K562 (cell line): Measurements from ENCODE around the gene POFUT2. TPM values are rescaled to one million over a fixed set of nuclear protein-coding genes. Genes with fewer than 3 reads are reported as not detected.

Experiments used
- ATAC-seq: fragments of 200-7000 bp; cut with Tn5 transposase; 3 replicates; pipeline ENCODE4 v1.9.1; 2020; ENCODE audit warnings: moderate library complexity
- BruUV-seq: library from RNA; stranded (reverse); fragments of 400-500 nt; replicated peaks from 2 replicates; lab custom pipeline; 2021; lab: Mats Ljungman, UMichigan
- CTCF ChIA-PET: fragments of 300-600 bp; formaldehyde crosslinking; extraction: SDS; loops from one replicate; lab custom pipeline; 2021; ENCODE audit warnings: low intra/inter-chr PET ratio; lab: Yijun Ruan, JAX
- POLR2A ChIA-PET: fragments of 300-600, 350-650 bp; sonication (Branson Sonifier 250); formaldehyde crosslinking; extraction: SDS; loops from one replicate; lab custom pipeline; 2021; ENCODE audit warnings: antibody characterized with exemption, inconsistent platforms; lab: Yijun Ruan, JAX
- DNase-seq, 4 experiments: peaks; one replicate each; pipeline versions ENCODE4 v3.0.0 to v3.0.0-alpha.2; 2011 to 2018; ENCODE audit warnings: low spot score in 3 of 4, mixed read lengths in 3 of 4; ENCODE audit errors: extremely low read depth in 1 of 4
- FAIRE-seq: peaks from 2 replicates; lab custom pipeline; 2011; peaks lifted over from hg19 to GRCh38; lab: Jason Lieb, UNC
- H2AFZ ChIP-seq: 2 replicates; pipeline ENCODE4 v1.6.0; 2011; ENCODE audit warnings: low read depth, low read length, control low read depth, inconsistent platforms
- H3K27ac ChIP-seq: fragments of 200-600 bp; 3 replicates; pipeline ENCODE4 v1.8.0; 2011; ENCODE audit warnings: low read depth, mild to moderate bottlenecking, control low read depth, inconsistent platforms, low read length, moderate library complexity, mixed read lengths; ENCODE audit errors: extremely low read depth
- H3K27me3 ChIP-seq, 2 experiments: fragments of 300-600 bp in 1 of 2; 2 replicates in 1 of 2; 3 replicates in 1 of 2; pipeline versions ENCODE4 v1.6.0 to v1.8.0; 2011; ENCODE audit warnings: inconsistent platforms in 2 of 2, low read length in 2 of 2, mild to moderate bottlenecking in 1 of 2, mixed read lengths in 1 of 2, moderate library complexity in 1 of 2; ENCODE audit not compliant: control insufficient read depth in 2 of 2, insufficient read depth in 2 of 2
- H3K36me3 ChIP-seq: fragments of 300-600 bp; 3 replicates; pipeline ENCODE4 v1.8.0; 2011; ENCODE audit warnings: mild to moderate bottlenecking, low read length, inconsistent platforms; ENCODE audit not compliant: control insufficient read depth, insufficient read depth
- H3K4me1 ChIP-seq, 2 experiments: fragments of 200-600 bp in 1 of 2; replicated peaks in 1 of 2; 2 replicates in 1 of 2; 3 replicates in 1 of 2; pipeline versions ENCODE4 v1.5.1 to v1.8.0; 2011; ENCODE audit warnings: inconsistent platforms in 2 of 2, low read length in 2 of 2, mild to moderate bottlenecking in 1 of 2, mixed read lengths in 1 of 2, moderate library complexity in 1 of 2; ENCODE audit not compliant: control insufficient read depth in 2 of 2, insufficient read depth in 2 of 2
- H3K4me2 ChIP-seq: 2 replicates; pipeline ENCODE4 v1.6.1; 2011; ENCODE audit warnings: low read length, control low read depth, inconsistent platforms, mixed read lengths; ENCODE audit not compliant: insufficient read depth
- H3K4me3 ChIP-seq: fragments of 200-600 bp; sonication (generic), shearing (Covaris generic); 2 replicates; pipeline ENCODE4 v1.5.1; 2016; ENCODE audit warnings: control low read depth, inconsistent platforms
- H3K79me2 ChIP-seq: fragments of 200-600 bp; 3 replicates; pipeline ENCODE4 v1.8.0; 2011; ENCODE audit warnings: low read length, inconsistent platforms; ENCODE audit not compliant: control insufficient read depth, insufficient read depth
- H3K9ac ChIP-seq, 2 experiments: 2 replicates each; pipeline versions ENCODE4 v1.6.0 to v1.6.1; 2011; ENCODE audit warnings: low read depth in 2 of 2, low read length in 2 of 2, control low read depth in 1 of 2, inconsistent platforms in 1 of 2, mild to moderate bottlenecking in 1 of 2, mixed read lengths in 1 of 2; ENCODE audit not compliant: insufficient read depth in 1 of 2
- H3K9me1 ChIP-seq: one replicate; pipeline ENCODE4 v1.6.0; 2011; ENCODE audit warnings: inconsistent platforms, mild to moderate bottlenecking, low read length, moderate library complexity; ENCODE audit not compliant: control insufficient read depth, insufficient read depth
- H3K9me3 ChIP-seq: replicated peaks from 2 replicates; pipeline ENCODE4 v1.5.1; 2011; ENCODE audit warnings: low read depth, low read length, inconsistent platforms; ENCODE audit not compliant: control insufficient read depth, insufficient read depth
- H4K20me1 ChIP-seq: replicated peaks from 2 replicates; pipeline ENCODE4 v1.6.1; 2011; ENCODE audit warnings: low read length, inconsistent platforms, mixed read lengths; ENCODE audit not compliant: control insufficient read depth, insufficient read depth
- KLF13 ChIP-seq: fragments of 450-650 bp; IDR thresholded peaks from 2 replicates; pipeline ENCODE4 v1.6.1; 2016; ENCODE audit warnings: missing genetic modification characterization, low read depth, mild to moderate bottlenecking, missing compliant biosample characterization, moderate library complexity, borderline replicate concordance
- TARDBP ChIP-seq: fragments of 450-650 bp; IDR thresholded peaks from 2 replicates; pipeline ENCODE4 v1.6.1; 2016
- ZNF695 ChIP-seq: fragments of 450-650 bp; formaldehyde crosslinking; IDR thresholded peaks from 2 replicates; pipeline ENCODE4 v1.4.0; 2020; ENCODE audit warnings: mild to moderate bottlenecking, moderate library complexity
- WGBS: fragments of 100-300 bp; shearing (Covaris generic); methylation state at CpG from one replicate; pipeline ENCODE4 v1.1.6; 2016; ENCODE audit warnings: low coverage, mixed read lengths; ENCODE audit not compliant: insufficient coverage; ENCODE audit errors: missing lambda C conversion rate; 5-methylcytosine and 5-hydroxymethylcytosine counted together
- in situ Hi-C: fragments of 300-500 bp; cut with MboI; formaldehyde crosslinking; loops from 4 replicates; pipeline ENCODE4 v1.15.0; 2018; ENCODE audit warnings: inconsistent platforms, mixed read lengths
- intact Hi-C: fragments of 100-400 bp; cut with micrococcal nuclease; formaldehyde crosslinking; loops from 2 replicates; pipeline ENCODE4 v1.14.2; 2022
- polyA plus RNA-seq, 8 experiments: library from polyadenylated mRNA; depleted of rRNA in 4 of 8; stranded (reverse) in 5 of 8; unstranded in 3 of 8; fragments of >200 nt; fragmentation: Nextera tagmentation in 2 of 8; fragmentation: Illumina TruSeq in 1 of 8; extraction: Ambion mirVana in 2 of 8; extraction: Trizol in 1 of 8; gene quantifications; 2 replicates each; pipeline versions ENCODE4 v1.2.1 to v1.2.3, GENCODE V29; 2011 to 2014; ENCODE audit warnings: inconsistent platforms in 1 of 8, missing spikeins in 1 of 8
- total RNA-seq, 7 experiments: library from RNA; depleted of rRNA in 6 of 7; stranded (reverse); fragments of >200 nt in 6 of 7; fragmentation: Illumina TruSeq in 2 of 7; extraction: Trizol in 2 of 7; gene quantifications; 2 replicates each; pipeline versions ENCODE4 v1.2.1 to v1.2.3, GENCODE V29; 2011 to 2021; ENCODE audit warnings: low replicate concordance in 1 of 7
- TF ChIP-seq, protein P1 (sequence below): sonication (generic); formaldehyde crosslinking; IDR thresholded peaks from 2 replicates; pipeline ENCODE4 v1.8.0; 2023; ENCODE audit warnings: mild to moderate bottlenecking, missing genetic modification reagents

Gene POFUT2
- total and polyA plus RNA-seq, 9 of the 15 experiments (the other 6 are each of a cell fraction or from before 2014, with no cell fraction given) = 1.1 to 24.2 (median 11.0) TPM

DNA sequence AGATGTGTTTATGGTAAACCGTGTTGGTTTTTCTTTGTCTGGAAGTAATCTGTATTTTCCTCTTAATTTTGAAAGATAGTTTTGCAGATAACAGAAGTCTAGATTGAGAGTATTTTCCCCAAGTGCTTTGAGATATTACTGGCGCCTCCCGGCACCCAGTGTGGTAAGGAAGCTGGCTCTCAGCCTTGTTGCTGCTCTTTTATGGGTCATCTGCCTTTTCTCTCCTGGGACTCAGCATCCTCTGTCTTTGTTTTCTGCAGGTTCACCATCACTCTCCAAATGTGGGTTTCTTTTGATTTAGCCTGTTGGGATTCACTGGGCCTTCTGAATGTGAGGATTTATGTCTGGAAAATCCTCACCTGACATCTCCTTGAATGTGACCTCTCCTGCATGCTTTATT is 37.4 kb downstream of the POFUT2 start:
- FAIRE-seq (peak; percentile 15), DNase-seq (no peak), ATAC-seq (no peak)
- no TSS peak for BruUV-seq
- Histone ChIP-seq H3K9me1 (no peaks in the 10 kb centered on the region), H3K27ac (no peak overlapping the region), H3K9ac (no peak overlapping the region), H3K36me3 (no peaks in the 10 kb centered on the region), H3K4me1 (peaks cover 2 to 22% of the 10 kb centered on the region in 2 experiments; a peak in 3 of 5 replicates), H2AFZ (no peak overlapping the region), H3K79me2 (no peaks in the 10 kb centered on the region), H3K4me3 (no peak overlapping the region), H3K9me3 (0 out of 2 replicates have a peak, but pooled peaks cover 2% of the 10 kb centered on the region), H4K20me1 (no peaks in the 10 kb centered on the region; the same call in 1 of the 2 replicates), H3K27me3 (peaks cover 25 to 70% of the 10 kb centered on the region in 2 experiments), H3K4me2 (no peak overlapping the region)
- in situ Hi-C loops (no loop called here), intact Hi-C loops (no loop called here)
- TF ChIP-seq TARDBP (no peak), ZNF695 (no peak), KLF13 (no peak)
- TF ChIP-seq, protein P1, sequence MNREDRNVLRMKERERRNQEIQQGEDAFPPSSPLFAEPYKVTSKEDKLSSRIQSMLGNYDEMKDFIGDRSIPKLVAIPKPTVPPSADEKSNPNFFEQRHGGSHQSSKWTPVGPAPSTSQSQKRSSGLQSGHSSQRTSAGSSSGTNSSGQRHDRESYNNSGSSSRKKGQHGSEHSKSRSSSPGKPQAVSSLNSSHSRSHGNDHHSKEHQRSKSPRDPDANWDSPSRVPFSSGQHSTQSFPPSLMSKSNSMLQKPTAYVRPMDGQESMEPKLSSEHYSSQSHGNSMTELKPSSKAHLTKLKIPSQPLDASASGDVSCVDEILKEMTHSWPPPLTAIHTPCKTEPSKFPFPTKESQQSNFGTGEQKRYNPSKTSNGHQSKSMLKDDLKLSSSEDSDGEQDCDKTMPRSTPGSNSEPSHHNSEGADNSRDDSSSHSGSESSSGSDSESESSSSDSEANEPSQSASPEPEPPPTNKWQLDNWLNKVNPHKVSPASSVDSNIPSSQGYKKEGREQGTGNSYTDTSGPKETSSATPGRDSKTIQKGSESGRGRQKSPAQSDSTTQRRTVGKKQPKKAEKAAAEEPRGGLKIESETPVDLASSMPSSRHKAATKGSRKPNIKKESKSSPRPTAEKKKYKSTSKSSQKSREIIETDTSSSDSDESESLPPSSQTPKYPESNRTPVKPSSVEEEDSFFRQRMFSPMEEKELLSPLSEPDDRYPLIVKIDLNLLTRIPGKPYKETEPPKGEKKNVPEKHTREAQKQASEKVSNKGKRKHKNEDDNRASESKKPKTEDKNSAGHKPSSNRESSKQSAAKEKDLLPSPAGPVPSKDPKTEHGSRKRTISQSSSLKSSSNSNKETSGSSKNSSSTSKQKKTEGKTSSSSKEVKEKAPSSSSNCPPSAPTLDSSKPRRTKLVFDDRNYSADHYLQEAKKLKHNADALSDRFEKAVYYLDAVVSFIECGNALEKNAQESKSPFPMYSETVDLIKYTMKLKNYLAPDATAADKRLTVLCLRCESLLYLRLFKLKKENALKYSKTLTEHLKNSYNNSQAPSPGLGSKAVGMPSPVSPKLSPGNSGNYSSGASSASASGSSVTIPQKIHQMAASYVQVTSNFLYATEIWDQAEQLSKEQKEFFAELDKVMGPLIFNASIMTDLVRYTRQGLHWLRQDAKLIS (CRISPR knock-in tag) = no peak
- CTCF ChIA-PET = no interaction called here
- POLR2A ChIA-PET = no interaction called here
- WGBS = 0% methylated on average over 3 of the region's 3 CpGs
